Superior temporal gyrus (tissue), 1 donor: ENCODE data around the gene HCRTR1.

Source experiments
- DNase-seq: peaks from one replicate; pipeline ENCODE4 v3.0.0-alpha.2; 2016; ENCODE audit errors: extremely low spot score

The HCRTR1 gene

DNA sequence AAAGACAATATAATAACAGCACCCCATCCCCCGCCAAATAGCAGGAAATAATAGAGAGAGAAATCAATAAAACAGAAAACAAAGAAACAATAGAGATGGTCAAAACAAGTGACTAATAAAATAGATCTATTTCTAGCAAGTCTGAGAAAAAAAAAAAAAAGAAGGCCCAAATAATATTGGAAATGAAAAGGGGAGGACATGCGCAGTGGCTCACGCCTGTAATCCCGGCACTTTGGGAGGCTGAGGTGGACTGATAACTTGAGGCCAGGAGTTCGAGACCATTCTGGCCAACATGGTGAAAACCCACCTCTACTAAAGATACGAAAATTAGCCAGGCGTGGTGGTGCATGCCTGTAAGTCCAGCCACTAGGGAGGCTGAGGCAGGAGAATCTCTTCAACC lies 18.5 kb upstream of the HCRTR1 start:
- no peak for DNase-seq

DNA sequence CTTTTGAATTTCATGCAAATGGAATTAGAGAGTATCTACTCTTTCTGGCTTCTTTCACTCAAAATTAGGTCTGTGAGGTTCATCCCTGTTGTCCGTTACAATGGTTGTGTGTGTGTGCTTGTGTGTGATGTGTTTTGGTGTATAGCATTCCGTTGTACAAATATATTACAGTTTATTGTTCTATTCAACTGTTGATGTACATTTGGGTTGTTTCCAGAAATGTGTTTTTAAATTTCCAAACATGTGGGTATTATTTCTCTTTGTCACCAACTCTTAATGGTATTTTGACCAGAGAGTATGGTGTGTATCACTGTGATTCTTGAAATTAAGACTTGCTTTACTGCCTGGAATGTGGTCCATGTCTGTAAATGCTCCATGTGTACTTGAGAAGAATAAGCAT lies 16.8 kb upstream of the HCRTR1 start:
- DNase-seq, result no peak

DNA sequence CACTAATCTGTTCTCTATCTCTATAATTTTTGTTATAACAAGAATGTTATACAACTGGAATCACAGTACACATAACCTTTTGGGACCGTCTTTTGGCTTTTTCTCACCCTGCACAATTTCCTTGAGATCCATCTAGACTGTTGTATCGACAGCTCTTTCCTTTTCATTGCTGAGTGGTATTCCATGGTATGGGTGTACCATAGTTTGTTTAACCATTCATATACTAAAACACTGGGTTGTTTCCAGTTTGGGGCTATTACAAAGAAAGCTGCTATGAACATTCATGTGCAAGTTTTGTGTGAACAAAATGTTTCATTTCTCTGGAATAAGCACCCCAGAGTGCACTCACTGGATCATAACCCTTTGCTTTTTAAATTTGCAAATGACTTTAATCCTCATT lies 15.4 kb upstream of the HCRTR1 start:
- DNase-seq, result no peak

DNA sequence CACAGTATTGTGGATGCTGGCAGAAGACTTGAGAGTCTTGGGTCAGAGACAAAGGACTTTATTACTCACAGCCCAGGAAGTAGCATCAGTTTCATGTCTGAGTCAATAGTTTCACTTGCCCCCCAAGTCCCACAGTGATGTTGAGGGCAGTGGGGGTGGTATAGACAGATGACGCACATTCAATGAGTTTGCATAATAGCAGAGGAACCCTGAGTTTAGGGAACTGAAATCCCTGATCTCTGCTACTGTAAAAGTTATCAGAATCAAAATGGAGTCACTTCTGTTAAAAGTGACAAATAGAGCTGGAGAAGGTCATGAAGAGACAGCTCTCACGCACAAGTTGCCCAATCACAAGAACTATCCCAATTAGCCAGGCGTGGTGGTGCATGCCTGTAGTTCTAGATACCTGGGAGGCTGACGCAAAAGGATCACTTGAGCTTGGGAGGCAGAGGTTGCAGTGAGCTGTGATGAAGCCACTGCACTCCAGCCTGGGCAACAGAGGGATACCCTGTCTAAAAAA lies 11.5 kb upstream of the HCRTR1 start:
- DNase-seq, result no peak

DNA sequence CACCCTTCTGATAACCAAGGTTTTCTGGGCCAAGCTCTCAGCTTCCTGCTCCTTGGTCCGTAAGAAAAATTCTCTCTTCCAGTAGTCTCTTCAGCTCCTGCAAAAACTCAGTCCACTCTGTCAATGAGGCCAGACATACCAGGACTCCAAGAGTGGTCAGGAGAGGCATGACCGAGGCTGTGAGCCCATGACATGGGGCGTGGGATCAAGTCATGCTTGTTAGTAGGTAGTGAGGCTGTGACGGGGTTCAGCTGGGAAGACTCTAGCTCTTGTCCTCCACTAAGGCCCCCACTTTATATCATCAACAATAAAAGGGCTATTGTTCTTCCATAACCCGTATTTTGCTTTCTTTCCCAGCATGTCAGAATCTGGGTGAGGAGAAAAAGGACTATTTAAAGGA lies 10.1 kb upstream of the HCRTR1 start:
- no peak for DNase-seq

DNA sequence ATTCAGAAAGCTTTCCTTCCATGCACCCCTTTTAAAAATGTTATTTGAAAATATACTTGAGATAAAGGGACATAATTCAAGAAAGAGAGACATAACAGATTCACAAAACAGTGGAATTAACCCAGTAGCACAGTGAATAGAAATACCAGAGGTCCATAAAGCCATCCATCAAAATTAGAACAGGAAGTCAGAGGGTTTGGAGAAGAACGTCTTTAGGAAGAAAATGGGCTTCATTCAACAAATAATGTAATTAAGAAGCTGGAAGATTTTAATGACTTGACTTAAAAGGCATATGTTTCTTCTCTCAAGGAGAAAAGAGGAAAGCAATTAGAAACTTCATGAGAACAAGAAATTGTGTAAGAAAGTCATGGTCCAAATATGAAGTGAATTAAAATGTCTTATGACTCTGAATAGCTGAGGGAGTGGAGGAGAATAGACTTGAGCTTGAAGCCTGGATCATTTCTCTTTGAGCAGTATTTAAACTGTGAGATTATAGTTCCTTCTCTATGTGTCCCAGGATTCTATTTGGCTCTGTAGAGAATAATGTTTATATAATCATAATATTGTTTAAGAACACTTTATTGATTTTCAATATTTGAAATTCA lies 7.9 kb upstream of the HCRTR1 start:
- no peak for DNase-seq

DNA sequence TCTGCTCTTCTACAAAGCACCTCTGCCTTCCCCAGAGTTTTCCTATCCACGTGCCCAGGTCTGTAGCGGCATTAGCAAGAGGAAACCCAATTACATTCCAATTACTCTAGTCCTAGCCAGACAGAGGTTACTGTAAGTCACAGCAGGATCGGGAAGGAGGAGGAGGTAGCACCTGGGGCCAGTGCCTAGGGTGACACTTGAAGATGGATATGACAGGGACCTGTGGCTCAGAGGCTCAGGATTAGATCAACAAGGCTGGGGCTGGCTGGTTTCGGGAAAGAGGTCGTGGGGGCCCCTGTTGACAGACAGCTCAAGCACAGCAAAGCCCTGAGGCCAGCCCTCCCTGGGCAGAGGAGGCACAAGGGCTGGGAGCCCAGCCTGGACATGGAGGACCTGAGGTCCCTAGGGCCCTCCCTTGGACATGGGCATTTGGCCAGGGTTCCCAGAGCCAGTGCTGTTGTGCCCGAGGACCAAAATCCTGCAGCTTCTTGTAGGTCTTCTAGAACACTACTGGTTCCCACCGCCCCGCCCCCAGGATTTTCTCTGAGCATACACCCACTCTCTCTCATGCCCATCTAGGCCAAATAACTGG lies 3.0 kb upstream of the HCRTR1 start:
- no peak for DNase-seq

DNA sequence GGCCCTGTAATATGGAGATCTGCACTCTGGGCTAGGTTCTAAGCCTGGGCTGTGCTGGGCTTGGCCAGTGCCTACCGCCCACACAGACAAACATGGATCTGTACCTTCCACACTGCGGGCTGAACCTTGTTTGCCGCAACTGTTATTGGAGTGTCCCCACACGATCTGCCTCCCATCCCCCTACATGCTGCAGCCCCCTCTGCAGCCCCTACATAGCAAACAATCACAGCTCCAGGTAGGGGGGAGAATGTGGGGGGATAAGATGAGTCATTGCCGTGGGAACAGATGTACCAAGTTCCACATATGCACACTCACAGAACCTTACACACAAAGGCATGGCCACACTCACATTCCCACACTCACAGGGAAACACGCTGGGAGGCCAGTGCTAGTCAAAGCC lies 2.1 kb upstream of the HCRTR1 start:
- DNase-seq, result no peak

DNA sequence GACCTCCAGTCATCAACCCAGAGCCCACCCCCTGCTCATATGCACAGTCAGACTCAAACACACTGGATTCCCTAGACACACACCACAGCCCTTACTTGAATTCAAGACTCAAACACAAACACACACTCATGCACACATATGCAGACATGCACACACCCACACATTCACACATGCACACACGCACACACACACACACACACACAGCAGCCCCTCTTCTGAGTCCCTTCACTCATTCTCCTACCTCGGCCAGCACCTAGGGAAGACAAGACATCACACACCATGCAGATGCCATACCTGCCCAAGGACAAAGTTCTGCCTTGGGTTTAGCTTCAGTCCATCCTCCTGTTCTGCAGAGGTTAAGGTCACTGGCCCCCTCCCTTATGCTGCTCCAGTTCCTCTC lies 1.6 kb upstream of the HCRTR1 start:
- DNase-seq, result no peak

DNA sequence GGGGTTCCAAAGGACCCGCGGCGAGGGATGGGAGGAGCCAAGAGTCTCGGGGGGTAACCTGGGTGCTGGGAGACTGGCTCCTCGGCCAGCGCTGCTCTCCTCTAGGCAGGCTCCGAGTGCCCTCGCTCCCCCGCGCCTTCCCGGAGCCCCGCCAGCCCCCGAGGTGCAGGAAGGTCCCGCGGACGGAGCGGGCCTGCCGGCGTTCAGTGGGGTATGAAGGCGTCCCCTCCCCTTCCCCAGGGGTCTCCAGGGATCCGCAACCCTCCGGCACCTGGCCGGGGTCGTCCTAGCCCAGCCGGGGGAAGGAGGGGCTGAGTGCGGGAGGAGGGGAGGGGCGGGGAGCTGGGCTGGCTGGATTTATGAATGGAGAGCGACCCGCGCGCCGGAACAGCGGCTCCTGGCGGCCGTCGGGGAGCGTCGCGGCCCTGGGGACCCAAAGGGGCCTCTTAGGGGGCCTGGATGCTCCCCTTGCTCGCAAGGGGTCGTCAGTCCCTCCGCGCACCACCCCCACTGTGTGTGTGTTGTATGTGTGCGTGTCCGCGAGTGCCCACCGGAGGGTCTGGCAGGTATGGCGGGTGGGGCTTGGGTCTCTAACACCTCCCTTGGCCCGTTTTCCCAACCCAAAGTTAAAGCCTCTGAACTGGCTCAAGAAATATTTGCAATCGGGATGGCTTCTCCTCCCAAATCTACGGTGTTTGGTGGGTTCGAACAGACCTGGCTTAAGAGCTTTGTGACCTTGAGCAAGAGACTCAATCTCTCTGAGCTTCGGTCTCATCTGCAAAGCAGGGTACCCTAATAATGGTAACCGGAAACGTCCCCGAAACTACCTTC lies 642 bp downstream of the HCRTR1 start:
- DNase-seq, result no peak

DNA sequence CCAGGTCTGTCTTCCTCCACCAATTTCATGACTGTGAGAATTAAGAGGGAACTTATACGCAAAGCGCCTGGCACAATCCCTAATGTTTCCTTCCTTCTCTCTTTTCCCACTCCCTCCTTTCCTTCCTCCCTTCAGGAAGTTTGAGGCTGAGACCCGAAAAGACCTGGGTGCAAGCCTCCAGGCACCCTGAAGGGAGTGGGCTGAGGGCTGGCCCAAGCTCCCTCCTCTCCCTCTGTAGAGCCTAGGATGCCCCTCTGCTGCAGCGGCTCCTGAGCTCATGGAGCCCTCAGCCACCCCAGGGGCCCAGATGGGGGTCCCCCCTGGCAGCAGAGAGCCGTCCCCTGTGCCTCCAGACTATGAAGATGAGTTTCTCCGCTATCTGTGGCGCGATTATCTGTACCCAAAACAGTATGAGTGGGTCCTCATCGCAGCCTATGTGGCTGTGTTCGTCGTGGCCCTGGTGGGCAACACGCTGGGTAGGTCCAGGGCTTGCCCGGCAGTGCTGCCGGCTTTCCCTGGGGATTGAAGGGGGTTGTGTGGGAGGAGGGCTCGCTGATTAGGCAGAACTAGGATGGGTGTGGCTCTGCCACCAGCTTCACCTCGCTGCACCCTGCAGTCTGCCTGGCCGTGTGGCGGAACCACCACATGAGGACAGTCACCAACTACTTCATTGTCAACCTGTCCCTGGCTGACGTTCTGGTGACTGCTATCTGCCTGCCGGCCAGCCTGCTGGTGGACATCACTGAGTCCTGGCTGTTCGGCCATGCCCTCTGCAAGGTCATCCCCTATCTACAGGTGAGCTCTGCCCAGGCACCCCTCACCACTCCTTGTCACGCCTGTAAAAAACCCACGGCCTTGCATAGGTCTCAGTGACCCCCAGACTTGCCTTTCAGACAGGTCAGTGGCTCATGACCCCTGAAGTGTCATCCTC lies 1.7 kb downstream of the HCRTR1 start:
- DNase-seq, result no peak

DNA sequence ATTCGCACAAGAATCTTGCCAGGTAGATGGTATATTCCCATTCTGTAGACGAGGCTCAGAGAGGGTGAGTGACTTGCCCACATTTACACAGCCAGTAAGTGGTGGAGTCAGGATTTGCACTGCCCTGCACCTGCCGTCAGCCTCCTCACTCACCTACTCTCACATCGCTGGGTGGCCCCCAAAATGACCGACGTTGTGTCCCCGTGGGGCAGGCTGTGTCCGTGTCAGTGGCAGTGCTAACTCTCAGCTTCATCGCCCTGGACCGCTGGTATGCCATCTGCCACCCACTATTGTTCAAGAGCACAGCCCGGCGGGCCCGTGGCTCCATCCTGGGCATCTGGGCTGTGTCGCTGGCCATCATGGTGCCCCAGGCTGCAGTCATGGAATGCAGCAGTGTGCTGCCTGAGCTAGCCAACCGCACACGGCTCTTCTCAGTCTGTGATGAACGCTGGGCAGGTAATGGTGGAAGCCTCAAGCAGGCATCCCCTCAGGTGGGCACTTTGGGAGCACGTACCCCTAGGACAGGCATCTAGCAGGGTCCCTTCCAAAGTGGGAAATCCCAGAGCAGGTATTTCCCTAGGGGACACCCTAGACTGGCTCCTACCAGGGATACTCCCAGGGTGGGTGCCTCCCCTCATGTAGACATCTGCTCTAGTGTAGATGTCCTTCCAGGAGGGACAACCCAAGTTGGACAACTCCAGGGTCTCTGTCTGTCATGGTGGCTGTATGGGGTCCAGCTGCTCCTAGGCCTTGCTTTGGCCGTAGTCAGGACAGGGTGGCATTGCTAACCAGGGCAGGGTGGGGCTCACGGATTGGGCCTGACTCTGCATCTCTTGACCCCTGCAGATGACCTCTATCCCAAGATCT lies 3.4 kb downstream of the HCRTR1 start:
- DNase-seq, result no peak

DNA sequence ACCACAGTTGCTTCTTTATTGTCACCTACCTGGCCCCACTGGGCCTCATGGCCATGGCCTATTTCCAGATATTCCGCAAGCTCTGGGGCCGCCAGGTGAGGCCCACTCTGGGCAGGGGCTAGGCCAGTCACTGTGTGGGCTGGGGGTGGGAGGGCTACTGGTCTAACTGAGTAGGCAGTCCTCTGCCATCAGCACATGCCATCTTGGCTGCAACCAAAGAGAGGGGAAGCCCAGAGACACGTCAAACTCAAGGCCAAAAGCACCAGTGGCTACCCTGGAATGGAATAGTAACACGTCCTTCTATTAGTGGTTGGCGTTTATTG lies 4.0 kb downstream of the HCRTR1 start:
- no peak for DNase-seq

DNA sequence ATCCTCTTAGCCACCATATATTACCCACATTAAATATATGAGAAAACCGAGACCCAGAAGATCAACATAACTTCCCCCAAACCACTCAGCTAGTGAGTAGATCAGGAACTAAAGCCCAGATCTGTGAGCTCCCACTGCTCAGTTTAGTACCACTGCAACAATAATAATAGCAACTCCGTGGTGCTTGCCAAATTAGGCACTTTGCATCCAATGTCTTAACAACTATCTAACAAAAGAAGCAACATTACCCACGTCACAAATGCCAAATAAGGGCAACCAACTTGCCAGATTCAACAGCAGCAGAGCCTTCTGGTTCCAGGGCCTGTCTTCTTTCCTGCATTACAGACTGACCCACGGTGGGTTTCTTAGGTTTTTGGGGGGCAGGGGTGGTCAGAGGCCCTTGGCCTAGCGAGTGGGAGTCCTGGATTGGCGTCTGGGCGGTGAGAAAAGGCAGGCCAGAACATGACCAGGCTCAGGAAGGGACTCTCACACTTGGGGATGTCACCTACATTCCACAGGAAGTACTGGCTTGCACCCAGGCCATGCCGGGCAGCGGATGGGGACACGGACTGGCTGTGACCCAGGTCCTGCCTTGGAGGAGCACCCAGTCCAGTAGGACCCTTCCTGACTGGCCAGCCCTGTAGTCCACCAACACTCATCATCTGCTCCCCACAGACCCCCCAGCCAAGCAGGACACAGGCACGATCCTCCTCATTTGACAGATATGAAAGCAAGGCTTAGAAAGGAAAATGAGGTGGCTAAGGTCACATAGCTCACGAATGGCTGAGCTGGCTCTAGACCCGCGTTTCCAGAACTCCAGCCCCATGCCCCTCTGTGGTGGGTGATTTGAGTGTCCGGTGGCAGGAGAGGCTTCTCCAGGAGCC lies 4.6 kb downstream of the HCRTR1 start:
- DNase-seq, result no peak

DNA sequence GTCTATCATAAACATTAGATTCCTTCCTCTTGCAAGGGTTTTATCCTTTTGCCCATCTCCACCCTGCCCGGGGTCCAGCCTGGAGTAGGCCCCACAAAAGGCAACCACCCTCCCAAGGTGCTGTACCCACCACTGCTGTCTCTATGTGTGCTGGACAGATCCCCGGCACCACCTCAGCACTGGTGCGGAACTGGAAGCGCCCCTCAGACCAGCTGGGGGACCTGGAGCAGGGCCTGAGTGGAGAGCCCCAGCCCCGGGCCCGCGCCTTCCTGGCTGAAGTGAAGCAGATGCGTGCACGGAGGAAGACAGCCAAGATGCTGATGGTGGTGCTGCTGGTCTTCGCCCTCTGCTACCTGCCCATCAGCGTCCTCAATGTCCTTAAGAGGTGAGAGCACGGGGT lies 5.9 kb downstream of the HCRTR1 start:
- no peak for DNase-seq

DNA sequence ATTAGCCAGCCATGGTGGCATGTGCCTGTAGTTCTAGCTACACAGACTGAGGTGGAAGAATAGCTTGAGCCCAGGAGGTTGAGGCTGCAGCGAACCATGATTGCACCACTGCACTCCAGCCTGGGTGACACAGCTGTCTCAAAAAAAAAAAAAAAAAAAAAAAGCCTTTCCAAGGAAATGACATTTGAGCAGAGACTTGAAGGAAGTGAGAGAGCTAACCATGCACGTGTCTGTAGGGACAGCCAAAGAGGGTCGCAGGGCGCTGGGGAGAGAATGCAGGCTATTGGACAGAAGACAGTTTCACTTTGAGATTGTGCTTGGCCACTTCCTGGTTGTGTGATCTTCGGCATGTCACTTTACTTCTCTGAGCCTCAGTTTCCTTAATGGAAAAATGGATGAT lies 6.8 kb downstream of the HCRTR1 start:
- no peak for DNase-seq

DNA sequence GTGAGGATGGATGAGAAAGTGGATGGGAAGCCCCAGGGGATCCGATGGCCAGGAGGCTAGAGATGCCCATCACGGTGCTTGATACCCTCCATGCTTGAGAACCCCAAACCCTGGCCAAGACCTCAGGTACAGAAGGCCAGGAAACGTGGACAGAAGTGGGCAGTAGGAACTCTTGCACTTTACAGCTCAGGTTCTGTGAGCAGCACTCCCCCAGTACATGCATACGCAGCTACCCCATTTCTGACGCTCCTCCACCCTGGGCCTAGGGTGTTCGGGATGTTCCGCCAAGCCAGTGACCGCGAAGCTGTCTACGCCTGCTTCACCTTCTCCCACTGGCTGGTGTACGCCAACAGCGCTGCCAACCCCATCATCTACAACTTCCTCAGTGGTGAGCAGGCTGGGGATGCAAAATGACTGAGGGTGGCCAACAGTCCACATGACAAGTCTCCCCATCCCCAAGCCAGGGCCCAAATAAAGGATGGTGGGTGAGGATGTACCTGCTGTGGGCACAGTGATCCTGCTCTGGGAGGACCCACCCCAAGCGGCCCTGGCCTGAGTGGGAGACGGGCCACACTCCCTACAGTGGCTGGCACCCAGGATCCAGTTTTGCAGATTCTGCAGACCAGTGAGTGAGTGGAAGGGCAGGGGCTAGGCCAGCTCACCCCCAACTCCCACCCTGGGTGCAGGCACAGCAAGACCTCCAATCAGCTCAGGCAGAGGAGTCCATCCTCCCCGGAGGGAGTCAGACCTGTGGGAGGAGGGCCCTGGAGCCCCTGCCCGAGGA lies 7.4 kb downstream of the HCRTR1 start:
- no peak for DNase-seq

DNA sequence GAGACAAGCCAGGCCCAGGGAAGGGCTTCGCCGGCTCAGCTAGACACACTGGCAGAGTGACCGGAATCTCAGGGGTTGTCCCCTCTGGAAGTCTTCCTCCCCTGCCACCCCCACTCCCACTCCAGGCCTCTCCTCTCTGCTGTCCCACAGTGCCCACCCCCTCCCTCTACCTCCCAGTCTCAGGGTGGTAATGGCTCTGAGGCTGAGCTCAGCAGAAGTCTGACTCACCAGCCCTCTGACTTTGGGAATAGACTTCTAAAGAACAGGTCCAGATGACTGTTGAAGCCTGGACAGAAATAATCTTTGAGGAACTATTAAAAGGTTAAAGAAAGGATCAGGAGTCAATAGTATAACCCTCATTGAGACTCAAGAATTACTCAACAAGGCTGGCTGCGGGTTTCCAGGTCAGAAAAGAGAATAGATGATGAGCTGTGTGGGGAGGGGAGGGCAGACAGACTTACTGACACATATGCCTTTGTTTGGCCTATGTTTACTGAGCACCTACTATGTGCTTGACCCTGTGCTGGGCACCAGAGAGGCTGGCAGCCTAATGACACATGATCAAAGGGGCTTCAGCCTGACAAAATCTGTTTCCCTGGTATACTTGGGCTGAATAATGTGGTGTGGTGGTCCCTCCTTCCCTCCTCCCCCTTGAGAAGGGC lies 8.2 kb downstream of the HCRTR1 start:
- no peak for DNase-seq
